ENCODE data around the gene RPTOR. TPM values are rescaled to one million over a fixed set of nuclear protein-coding genes. Genes with fewer than 3 reads are reported as not detected.

The RPTOR gene
- total RNA-seq, 4 donors from 2014 or later, result 47.6 to 56.9 (median 55.4) TPM

- DNase-seq, result peak in 1 of 2 donors; percentile 6
- in situ Hi-C loops (cut with MboI; ENCODE audit: low sequenced_read_pairs in 4 of 4) (no loop called here), intact Hi-C loops (cut with DNase I; ENCODE audit: low total_unique reads) (no loop called here)
- ATAC-seq, result no peak
- Histone ChIP-seq H3K4me1 (peaks cover 6 to 7% of the 10 kb centered on the region in 2 donors), H3K4me3 (no peak overlapping the region), H3K9me3 (no peaks in the 10 kb centered on the region), H3K27me3 (no peaks in the 10 kb centered on the region), H3K27ac (no peak overlapping the region), H3K36me3 (peaks cover 0 to 5% of the 10 kb centered on the region in 2 donors)
- TF ChIP-seq, protein P1, sequence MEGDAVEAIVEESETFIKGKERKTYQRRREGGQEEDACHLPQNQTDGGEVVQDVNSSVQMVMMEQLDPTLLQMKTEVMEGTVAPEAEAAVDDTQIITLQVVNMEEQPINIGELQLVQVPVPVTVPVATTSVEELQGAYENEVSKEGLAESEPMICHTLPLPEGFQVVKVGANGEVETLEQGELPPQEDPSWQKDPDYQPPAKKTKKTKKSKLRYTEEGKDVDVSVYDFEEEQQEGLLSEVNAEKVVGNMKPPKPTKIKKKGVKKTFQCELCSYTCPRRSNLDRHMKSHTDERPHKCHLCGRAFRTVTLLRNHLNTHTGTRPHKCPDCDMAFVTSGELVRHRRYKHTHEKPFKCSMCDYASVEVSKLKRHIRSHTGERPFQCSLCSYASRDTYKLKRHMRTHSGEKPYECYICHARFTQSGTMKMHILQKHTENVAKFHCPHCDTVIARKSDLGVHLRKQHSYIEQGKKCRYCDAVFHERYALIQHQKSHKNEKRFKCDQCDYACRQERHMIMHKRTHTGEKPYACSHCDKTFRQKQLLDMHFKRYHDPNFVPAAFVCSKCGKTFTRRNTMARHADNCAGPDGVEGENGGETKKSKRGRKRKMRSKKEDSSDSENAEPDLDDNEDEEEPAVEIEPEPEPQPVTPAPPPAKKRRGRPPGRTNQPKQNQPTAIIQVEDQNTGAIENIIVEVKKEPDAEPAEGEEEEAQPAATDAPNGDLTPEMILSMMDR (IDR thresholded peaks at IDR 0.05 in 4 of 5, conservative IDR thresholded peaks at IDR 0.05 in 1 of 5), result no peak
- TF ChIP-seq POLR2A (IDR thresholded peaks at IDR 0.05), result no peak
These were observed 276.9 kb downstream of the RPTOR start for GRCh38 chr17:80821546-80821945.

- Histone ChIP-seq H3K27me3 (no peaks in the 10 kb centered on the region), H3K36me3 (peaks cover 0 to 5% of the 10 kb centered on the region in 2 donors), H3K4me3 (no peak overlapping the region), H3K9me3 (no peaks in the 10 kb centered on the region), H3K4me1 (peaks cover 12 to 14% of the 10 kb centered on the region in 2 donors), H3K27ac (no peak overlapping the region)
- ATAC-seq (no peak), DNase-seq (peak in 1 of 2 donors; percentile 6)
- intact Hi-C loops (cut with DNase I; ENCODE audit: low total_unique reads), result no loop called here
- in situ Hi-C loops (cut with MboI; ENCODE audit: low sequenced_read_pairs in 4 of 4), result no loop called here
- TF ChIP-seq, protein P1 (IDR thresholded peaks at IDR 0.05 in 4 of 5, conservative IDR thresholded peaks at IDR 0.05 in 1 of 5), result no peak
- TF ChIP-seq POLR2A (IDR thresholded peaks at IDR 0.05), result no peak
These were observed 277.5 kb downstream of the RPTOR start for GRCh38 chr17:80822021-80822699.

DNA sequence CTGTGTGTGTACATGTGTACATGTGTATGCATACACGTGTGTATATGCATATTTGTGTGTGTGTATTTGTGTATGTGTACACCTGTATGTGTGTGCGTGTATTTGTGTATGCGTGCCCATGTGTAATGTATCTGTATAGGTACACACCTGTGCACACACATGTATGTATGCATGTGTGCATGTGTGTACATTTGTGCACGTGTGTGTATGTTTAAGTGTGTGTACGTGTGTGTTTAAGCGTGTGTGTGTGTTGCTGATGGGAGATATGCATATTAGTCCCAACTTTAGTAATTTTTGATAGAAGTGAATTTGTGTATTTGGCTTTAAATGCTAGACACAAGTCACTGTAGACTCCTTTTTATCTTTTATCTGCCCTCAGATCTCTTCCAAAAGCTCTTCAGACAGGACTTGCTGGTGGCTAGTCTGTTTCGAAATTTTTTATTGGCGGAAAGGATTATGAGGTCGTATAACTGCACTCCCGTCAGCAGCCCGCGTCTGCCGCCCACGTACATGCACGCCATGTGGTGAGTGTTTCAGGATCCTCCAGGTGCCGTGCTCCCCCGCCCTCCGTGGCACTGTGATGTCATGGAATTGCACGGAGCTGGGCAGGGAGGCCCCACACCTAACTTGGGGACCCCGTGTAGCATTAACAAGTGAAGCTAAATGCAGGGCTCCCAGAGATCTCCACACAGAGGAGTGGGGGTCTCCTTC lies 278.2 kb downstream of the RPTOR start:
- intact Hi-C loops (cut with DNase I; ENCODE audit: low total_unique reads) (no loop called here), in situ Hi-C loops (cut with MboI; ENCODE audit: low sequenced_read_pairs in 4 of 4) (no loop called here)
- Histone ChIP-seq H3K36me3 (peaks cover 0 to 5% of the 10 kb centered on the region in 2 donors), H3K4me3 (no peak overlapping the region), H3K27ac (no peak overlapping the region), H3K4me1 (peaks cover 19 to 20% of the 10 kb centered on the region in 2 donors), H3K9me3 (no peaks in the 10 kb centered on the region), H3K27me3 (no peaks in the 10 kb centered on the region)
- TF ChIP-seq, protein P1 (IDR thresholded peaks at IDR 0.05 in 4 of 5, conservative IDR thresholded peaks at IDR 0.05 in 1 of 5), result no peak
- TF ChIP-seq POLR2A (IDR thresholded peaks at IDR 0.05), result no peak
- peak in 1 of 2 donors; percentile 14 for DNase-seq
- no peak for ATAC-seq

GRCh38 chr17:80824549-80825470 lies 280.2 kb downstream of the RPTOR start:
- TF ChIP-seq, protein P1 (IDR thresholded peaks at IDR 0.05 in 4 of 5, conservative IDR thresholded peaks at IDR 0.05 in 1 of 5), result no peak
- Histone ChIP-seq H3K27ac (peak overlapping the region in 1 of 4 donors; percentile 98), H3K4me3 (no peak overlapping the region), H3K27me3 (no peaks in the 10 kb centered on the region), H3K36me3 (peaks cover 0 to 5% of the 10 kb centered on the region in 2 donors), H3K9me3 (no peaks in the 10 kb centered on the region), H3K4me1 (peaks cover 20 to 21% of the 10 kb centered on the region in 2 donors)
- in situ Hi-C loops (cut with MboI; ENCODE audit: low sequenced_read_pairs in 4 of 4) (no loop called here), intact Hi-C loops (cut with DNase I; ENCODE audit: low total_unique reads) (no loop called here)
- DNase-seq, result peak in 1 of 2 donors; percentile 12
- no peak for ATAC-seq

Data from gastrocnemius medialis (tissue), 4 donors.